Measurements from ENCODE around the gene LPP.

The LPP gene

DNA sequence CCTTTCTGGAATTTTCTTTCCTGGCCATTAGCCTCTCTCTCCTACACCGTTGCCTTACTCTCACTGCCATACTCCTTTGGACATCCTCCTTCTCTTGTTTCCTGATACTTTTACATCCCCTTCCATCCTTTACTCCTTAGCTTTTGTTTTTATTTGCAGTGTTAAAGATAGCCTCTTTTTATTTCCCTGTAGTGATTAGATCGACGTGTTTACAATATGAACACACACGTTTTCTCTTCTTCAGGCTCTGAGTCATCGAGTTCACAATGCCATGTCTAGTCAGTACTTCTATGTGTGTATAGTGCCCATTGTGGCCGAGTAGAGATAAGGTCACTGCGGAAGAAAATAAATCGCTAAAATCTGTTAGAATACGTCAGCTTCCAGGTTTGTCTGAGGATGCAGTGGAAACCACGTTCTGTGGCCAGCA, 208.5 kb downstream of the LPP start:
- DNase-seq (ENCODE audit: low spot score): peak; percentile 88

DNA sequence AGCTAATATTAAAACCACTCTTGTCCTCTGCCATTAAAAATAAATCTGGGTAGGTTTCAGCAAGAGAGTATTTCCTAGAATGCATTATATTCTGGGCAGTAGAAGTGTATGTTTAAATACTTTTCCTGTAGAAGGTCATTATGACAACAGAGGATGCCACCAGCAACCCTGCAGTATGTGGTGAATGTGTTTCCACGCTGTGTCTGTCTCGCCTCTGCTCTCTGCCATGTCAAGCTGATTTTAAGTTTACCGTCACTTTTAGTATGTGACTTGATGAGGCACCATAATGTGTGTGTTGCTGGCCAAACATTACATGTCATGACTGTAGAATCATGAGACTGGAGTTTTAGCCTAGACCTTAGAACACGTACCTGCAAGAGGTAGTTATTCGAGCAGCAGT, 211.2 kb downstream of the LPP start:
- DNase-seq (ENCODE audit: low spot score): no peak

DNA sequence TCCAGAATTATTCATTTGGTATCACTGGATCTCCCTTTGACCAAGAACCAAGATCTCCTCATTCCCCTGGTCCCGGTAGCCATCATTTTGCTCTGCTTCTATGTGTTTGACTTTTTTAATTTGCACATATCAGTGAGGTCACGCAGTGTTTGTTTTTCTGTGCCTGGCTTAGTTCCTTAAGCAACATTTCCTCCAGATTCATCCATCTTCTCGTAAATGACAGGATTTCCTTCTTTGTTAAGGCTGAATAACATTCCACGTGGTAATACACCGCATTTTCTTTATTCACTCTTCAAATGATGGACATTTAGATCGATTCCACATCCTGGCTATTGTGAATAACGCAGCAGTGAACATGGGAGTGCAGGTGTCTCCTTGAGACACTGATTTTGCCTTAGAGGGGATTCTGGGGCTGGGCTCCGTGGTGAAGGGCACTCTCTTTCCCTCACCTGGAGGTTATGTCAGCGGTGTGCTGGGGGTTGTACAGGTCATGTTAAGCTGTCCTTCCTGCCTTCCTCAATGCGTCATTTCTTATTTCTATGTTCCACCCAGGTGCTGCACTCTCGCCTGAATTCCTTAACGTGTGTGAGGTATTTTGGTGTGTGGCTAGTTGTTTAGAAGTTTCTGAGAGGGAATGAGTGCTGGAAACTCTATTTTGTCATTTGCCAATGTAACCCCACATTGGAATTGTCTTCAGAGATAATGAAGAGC, 212.2 kb downstream of the LPP start:
- DNase-seq (ENCODE audit: low spot score): peak; percentile 45

DNA sequence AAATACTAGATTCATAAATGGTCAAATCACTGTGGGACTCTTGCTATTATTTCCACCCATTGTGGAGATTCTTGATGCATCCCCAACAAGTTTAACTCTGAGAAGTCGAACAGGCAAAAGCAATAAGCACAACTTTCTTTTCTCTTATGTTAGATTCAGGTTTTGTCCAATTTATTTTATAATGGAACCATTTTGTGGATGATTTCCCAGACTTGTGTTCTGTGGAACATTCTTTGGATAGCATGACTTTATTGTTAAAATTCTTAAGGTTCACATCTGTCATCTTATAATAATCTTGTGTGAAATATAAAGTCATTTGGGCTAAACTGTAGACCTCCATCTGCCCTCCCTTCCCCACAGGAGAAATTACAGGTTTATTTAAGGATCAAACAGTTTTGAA, 213.7 kb downstream of the LPP start:
- DNase-seq (ENCODE audit: low spot score): no peak

DNA sequence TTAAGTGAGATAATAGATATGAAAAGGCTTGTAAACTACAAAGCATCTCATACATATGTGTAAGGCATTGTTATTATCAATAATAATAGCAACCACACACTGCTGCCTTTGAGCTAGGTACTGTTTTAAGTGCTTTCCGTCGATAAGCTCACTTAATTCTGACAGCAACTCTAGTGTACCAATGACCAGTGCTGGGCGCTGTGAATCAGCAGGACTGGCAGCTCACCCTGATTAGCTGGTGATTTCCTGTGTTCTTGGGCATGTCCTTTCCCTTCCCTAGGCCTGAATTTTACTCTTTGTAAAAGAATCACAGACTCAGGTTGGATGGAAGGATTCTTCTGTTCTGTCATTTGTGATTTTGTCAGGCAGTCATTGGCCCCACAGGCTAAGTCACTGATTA, 215.6 kb downstream of the LPP start:
- DNase-seq (ENCODE audit: low spot score): no peak

DNA sequence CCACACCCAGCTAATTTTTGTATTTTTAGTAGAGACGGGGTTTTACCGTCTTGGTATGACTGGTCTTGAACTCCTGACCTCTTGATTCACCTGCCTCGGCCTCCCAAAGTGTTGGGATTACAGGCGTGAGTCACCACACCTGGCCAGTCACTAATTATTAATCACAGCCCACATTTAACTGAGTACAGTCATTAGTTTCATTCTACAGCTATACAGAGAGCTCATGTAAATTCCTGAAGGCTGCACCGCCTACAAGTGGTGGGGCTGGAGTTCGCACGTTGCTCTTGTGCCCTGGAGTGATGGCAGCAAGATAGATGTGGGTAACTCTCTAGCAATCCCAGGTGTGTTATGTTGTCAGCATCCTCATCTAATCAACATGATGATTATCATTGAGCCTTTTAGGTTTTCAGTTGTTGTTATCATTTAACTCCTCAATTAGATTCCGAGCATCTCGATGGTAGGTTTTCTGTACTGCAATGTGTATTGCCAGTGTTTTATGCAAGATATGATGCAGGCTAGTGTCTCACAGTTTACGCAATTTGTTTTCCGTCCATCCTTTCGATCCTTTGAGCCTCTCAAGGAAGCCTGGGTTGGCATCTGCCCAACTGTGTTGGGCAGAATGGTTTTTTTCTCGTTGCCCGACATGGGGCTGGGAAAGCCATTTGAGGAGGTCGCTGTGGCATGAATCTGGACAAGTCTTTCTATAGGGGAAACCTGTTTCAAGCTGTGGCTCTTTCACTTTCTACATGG, 216.3 kb downstream of the LPP start:
- DNase-seq (ENCODE audit: low spot score): no peak

DNA sequence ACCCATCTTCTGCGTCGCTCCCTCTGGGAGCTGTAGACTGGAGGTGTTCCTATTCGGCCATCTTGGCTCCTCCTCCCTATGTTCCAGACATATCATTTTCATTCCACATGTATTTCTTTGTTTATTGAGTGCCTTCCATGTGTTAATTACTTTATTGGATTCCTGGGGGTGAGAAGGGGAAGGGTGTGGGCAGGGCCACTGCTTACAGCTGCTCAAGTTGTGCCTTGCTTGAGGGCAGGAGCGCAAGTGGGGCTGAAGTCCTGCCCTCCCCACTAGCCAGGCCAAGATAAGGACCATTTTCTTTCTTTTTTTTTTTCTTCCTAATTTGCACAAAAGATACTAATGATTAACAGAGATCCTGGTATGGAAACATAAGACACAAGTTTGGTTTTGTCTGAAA, 224.8 kb downstream of the LPP start:
- DNase-seq (ENCODE audit: low spot score): no peak

DNA sequence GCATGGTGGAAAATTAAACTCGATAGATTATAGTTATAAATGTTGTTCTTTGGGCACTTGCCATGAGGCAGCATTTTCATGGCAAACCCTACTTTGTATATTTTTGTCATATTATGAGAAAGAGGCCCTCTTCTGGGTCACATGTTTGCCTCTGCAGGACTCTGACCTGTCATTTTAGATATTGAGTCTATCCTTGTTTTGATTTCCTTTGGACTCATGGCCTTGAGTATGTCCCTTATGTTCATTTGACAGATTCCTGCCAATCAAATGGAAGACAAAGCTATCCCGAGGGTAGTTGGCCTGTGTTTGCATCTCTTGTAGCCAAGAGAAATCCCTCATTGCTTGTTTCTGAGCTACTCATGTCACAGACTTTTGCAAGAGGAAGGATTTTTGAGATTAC, 226.3 kb downstream of the LPP start:
- no peak for DNase-seq (ENCODE audit: low spot score)

DNA sequence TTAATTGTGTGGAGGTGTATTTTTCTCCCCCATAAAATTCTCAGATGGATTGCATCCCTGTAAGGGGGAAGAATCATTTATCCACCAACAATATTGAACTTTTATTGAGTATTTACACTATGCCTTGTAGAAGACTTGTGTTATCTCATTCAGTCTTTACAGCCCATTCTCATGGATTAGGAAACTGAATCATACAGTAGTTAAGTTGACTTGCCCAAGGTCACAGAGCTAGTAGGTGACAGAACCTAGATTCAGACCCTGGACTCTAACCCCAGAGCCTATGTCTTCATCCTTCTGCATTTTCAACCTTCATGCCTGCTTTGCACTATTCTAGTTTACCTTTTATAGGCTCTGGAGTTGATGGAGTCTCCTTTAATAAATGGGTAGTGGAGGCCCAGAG, 226.8 kb downstream of the LPP start:
- DNase-seq (ENCODE audit: low spot score): no peak

DNA sequence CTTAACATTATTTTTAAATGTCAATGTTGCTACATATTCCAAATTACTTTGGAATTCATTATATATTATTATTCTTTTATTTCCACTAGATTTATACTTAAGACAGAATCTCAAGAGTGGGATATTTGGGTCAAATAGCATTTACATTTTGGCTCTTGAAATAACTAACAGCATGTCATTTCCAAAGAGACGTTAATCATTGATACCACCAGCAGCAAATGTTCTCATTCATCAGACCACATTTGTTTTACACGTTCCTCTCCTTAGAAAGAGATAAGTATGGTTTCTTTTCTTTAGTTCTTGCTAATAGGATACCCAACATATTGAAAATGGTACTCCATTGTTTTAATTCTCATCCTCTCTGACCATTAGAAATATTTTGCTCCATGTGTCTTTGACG, 229.8 kb downstream of the LPP start:
- DNase-seq (ENCODE audit: low spot score): no peak

DNA sequence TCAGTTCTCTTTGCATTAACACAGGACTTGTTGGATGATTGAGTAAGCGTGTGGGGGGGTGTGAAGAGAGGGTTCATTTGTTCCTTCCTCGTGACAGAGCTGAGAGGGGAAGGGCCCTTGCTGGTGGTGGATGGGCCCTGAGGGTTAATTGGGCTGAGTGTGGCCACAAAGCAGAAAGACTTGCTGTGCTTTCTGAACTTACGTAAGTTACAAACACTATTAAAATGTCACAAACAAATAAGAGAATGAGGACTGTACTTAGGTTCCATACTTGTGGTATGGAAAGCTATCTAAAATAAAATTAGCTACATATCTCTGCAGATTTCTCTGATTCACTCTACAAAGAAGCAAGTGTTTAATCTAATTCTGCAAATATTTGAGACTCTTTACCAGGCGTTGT, 231.3 kb downstream of the LPP start:
- no peak for DNase-seq (ENCODE audit: low spot score)

DNA sequence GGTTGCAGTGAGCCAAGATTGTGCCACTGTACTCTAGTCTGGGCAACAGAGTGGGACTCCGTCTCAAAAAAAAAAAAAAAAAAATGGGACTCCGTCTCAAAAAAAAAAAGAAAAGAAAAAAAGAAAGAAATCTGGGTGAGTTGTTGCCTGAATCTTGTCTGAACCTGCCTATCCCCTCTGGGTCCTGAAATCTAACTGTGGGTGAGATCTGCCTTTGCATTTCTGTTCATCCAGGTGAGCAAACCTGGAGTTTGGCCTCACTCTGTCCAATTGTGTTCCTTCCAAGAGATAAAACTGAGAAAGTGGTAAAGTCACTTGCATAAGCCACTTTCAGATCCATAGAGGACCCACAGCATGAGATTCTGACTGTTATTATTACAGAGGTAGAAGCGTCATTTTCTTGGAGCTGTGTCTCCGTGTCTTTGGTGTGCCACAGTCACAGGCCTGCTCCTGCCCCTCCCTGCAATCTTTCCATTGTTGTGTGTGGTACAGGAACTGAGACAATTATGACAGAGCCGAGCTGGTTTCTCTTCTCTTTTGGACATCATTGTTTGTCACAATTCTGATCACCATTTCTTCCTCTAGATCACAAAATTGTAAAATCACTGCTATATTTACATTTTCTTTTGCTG, 235.9 kb downstream of the LPP start:
- peak; percentile 83 for DNase-seq (ENCODE audit: low spot score)

DNA sequence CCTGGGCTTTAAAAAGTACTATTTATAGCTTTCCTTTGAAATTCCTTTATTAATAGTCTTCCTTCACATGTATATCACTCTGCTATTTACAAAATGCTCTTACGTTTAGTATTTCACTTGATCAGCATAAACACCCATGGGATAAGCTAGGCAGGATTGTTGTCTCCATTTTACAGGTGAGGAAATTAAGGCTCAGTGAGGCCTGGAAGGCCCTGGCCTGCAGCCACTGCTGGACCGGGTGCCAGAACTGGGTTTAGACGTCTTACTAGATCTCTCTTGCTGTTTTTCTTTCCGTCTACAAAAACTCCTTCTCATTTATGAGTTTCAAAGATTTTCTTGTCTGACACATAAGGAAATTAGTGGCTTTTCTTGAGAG, 236.4 kb downstream of the LPP start:
- no peak for DNase-seq (ENCODE audit: low spot score)

DNA sequence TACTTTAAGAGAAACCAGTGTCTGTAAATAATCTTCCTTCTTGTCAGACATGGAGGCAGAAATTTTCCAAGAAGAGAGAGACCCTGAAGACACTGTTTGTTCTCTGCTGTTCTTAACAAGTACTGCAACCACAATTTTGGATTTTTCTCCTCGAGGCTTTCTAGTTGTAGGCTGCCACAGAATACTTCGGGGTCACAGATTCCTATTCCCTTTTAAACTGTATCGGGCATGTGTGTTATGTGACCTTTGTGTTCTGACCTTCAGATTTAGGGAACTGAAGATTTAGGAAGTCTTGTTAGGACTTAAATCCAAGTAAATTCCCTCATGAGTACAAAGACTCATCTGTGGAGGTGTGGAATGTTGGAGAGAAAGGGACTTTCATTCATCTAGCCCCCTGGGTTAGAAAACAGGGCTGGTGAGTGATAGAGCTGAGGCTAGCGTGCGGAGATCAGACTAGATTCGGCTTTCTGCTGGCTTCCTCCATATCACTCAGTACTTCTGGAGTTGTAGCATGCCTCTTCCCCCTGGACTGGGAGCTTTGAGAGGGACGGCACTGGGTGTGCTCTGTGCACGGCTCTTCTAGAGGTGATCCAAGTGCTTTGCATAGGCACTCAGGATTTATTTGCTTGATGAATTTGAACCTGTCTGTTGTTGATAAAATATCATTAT, 237.0 kb downstream of the LPP start:
- no peak for DNase-seq (ENCODE audit: low spot score)

DNA sequence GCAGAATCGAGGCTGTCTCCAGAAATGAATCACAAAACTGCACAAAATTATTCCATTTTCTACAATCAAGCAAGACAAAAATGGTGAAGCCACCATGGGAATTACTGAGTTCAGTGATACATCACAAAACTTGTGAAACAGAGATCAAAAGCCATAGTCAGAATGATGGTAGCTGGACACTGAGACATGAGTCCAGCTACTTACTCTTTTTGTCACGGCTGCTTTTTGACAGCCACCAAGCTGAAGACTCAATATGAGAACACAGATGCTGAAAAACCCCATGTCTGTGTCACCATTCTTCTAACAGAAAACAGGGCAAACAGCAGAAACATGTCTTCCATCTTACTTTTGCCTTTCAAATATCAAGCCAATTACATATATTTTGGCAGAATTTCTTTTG, 237.6 kb downstream of the LPP start:
- DNase-seq (ENCODE audit: low spot score): no peak

DNA sequence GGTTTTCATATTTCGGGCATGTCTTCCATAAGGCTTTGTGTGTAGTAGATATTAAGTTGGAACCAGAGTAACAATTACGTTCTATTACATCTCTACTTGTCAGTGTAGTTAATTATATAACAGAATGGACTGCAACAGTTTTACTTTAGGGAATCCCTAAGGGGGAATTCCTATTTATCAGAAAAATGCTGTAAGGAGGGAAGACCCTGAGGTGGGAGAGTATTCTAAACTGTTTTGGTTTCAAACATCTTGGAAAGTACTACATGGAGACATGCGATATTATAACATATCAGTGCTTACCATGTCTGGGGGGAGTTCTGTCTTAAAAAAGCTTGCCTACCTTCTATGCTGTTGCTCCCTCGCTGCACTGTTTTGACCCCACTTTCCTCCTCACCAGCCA, 238.1 kb downstream of the LPP start:
- no peak for DNase-seq (ENCODE audit: low spot score)

DNA sequence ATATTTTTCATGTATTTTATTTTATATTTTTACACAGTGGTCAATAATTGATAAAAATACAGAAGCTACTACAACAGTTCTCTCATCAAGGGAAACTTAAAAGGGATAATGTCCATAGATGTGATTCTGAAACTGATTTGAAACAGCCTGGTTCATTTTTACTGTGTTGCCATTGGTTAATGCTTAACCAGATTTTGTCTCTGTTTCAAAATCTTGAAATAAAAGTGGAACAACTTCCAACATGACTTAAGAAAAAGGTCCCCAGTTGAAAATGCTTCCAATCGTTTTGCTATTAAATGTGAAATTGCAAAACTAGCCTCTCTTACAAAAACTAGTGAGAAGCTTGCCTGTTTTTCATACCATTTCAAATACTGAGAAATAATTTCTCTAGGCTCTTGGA, 240.7 kb downstream of the LPP start:
- DNase-seq (ENCODE audit: low spot score): no peak

DNA sequence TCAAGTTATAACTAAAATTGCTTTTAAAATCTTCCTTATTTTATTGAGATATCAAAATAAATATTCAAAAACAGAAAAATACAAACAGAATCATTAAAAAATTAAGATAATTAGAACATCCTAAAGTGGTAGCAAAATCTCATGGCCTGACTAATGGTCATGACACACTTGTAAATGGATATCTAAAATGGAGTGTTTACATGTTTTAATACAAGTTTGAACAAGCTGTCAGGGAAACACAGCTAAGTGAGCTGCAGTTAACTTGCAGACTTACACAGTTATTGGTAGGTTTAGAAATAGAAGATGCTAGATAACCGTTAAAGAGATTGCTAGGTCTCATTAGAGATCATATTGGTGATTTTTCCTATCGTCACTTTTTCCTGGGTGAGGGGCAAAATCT, 242.3 kb downstream of the LPP start:
- DNase-seq (ENCODE audit: low spot score): no peak

DNA sequence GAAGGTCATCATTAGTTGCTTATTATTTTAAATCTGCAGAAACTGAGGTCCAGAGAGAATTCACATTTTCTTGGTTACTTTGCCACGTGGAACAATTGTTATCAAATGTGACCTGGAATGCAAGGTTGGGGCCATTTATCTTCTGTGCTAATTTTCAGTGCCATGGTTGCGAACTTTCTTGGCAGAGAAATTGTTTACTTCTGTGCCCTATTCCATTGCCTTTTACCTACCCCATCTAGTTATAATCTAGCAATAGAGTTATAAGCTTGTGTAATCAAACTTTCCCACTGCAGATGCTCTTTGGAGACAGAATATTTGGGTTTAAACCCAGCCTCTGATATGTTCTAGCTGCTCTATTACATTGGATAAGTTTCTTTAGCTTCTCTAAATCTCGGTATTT, 242.9 kb downstream of the LPP start:
- no peak for DNase-seq (ENCODE audit: low spot score)

DNA sequence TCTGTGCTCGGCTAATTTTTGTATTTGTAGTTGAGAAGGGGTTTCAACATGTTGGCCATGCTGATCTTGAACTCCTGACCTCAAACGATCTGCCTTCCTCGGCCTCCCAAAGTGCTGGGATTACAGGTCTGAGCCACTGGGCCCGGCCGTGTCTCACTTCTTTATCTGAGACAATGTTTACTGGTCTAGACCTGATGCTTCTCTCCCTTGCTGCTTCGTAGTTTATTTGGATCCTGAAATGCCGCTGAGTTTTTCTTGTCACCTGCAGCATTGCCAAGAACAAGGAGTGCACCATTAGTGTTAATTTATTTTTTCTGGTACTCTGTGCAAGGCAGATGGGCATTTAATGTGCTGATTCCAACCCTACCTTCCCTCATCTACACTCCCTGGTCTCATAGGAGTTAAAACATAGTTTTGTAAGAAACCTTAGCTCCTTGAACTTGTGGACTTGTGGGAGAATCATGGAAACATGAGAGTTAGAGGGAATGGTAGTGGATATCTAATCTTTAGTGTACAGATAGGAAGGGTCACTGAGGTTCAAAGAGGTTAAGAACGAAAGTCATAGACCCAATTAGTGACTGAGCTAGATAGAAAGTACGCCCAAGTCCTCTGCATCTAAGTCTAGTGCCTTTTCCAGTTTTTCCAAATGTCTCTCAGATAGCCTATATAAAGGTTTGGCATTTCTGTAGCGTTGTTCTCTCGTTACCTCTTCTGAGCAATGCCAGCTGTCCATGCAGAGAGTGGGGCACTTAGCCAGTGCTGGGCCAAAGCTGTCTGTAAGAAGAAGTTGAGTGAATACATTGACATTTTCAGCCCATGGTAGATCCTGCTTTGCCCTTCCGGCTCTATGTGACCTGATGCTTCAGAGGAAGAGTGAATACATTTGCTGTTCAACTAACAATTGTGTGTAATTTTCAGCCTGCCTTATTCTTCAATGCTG, 244.1 kb downstream of the LPP start:
- no peak for DNase-seq (ENCODE audit: low spot score)

DNA sequence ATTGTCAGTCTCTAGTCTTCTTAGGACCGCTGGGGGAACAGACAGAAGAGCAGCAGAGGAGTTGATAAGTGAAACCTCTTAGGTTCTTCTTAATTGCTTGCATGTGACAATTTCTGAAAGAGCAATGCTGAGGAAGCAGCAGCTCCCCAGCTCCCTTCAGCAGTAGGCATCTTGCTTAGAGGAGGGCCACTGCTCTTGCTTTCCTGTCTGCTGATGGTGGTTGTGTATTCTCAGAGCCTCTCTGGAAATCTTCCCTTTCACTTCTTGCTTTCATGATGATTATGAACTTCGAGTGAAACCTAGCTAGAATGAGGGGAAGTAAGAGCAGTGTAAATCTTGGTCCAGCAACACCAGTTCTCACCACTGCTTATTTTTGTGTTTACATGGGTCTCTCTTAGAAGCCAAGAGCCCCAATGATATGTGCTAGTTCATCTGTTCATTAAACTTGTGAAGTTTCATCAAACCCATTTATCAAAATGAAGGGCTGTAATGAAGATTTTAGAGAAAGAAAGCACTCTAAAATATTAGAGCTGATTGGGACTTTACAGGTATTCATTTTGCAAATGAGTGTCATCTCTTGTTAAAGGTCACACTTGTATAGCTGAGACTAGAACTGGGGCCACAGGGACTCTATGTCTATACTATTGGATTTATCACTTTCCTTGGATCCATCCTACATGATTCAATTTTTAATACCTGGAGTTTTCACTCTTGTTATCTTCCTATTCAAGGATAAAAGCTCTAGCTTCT, 246.7 kb downstream of the LPP start:
- DNase-seq (ENCODE audit: low spot score): no peak

Measured in kidney capillary endothelial cell (primary cell).